ENCODE results near the gene ATG9B.

The ATG9B gene

GRCh38 chr7:150966002-150966401 lies 58.3 kb downstream of the ATG9B start:
- DNase-seq (ENCODE audit: low spot score): no peak

- no peak for DNase-seq (ENCODE audit: low spot score)
Observed at GRCh38 chr7:150965273-150965830, 58.9 kb downstream of the ATG9B start.
